ENCODE results near the gene MYNN. TPM values are rescaled to one million over a fixed set of nuclear protein-coding genes. Genes with fewer than 3 reads are reported as not detected.
"Not testable (repeated sequence)": the region's sequence is repeated elsewhere in the genome, so short reads cannot be mapped to it uniquely, and the experiment has no call there.

The MYNN gene
- 10 to 100 TPM; 14.1 to 23.6 (median 20.0) TPM for total RNA-seq
- 10 to 100 TPM; 10.1 to 10.3 TPM for polyA plus RNA-seq
- long read RNA-seq, donor 1, full-length matches to known transcripts = 39 of 89 reads
- long read RNA-seq, donor 1, partial matches to known transcripts = 20 of 89 reads
- long read RNA-seq, donor 1, other reads (novel, unspliced or antisense) = 30 of 89 reads
- long read RNA-seq, donor 2, full-length matches to known transcripts = 9 of 9 reads
- long read RNA-seq, donor 2, partial matches to known transcripts = 0 of 9 reads
- long read RNA-seq, donor 2, other reads (novel, unspliced or antisense) = 0 of 9 reads
- long read RNA-seq, donor 3, full-length matches to known transcripts = 16 of 34 reads
- long read RNA-seq, donor 3, partial matches to known transcripts = 4 of 34 reads
- long read RNA-seq, donor 3, other reads (novel, unspliced or antisense) = 14 of 34 reads

DNA sequence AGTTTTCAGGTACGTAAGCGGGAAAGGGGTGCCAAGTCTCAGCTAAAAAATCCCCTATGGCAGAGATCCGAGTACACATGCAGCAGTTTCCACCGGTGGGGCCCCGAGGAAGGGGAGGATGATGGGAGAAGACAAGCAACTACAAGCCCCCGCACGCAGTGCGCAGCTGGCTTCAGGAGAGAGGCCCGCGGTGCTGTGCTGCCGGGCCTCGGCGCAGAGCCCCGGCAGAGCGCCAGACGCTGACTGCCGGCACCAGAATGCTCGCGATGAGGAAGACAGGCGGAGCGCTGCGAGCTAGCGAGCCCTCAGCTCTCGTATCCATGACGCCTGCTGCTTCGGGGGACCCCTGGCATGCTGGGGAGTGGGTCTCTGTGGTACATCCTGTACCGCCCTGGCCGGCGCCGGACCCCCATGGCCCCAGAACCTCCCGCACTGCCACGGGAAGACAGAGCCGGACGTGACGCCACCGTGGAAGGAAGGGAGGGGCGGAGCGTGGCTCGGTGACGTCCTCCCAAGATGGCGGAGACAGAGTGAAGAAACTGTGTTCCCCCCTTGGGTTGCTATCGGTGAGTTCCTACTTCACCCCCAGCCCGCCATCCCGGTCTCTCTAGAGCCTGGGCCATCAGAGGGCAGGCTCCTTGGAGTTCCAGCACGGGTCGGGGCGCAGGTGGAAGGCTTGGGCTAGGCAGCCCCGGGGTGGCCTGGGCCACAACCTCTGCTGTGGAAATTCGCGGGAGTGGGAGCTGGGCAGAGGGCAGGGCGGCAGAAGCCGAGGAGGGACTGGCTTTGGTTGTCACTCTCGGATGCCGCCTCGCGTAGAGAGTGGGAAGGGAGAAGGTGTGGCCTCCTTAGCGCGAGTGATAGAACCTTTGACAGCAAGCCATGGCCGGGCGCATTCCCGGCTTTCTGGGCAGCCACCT, at the start of gene MYNN:
Gene MYNN (plus strand): TSS at position 500 of the 920 bp plus-strand sequence. CDS start 900 bp downstream, outside the sequence.
- 0 to 1% (median 1%) methylated on average over 59 to 61 of the region's 61 CpGs for WGBS, 3 donors
- Histone ChIP-seq H3K9me3 (no peaks in the 10 kb centered on the region), H3K27ac (peak within 1 kb of the TSS; percentile 91 to 97), H3K36me3 (no peaks in the 10 kb centered on the region), H3K4me1 (ENCODE audit: insufficient read depth) (peaks cover 4% of the 10 kb centered on the region), H3K27me3 (no peaks in the 10 kb centered on the region), H3K4me3 (peak within 1 kb of the TSS; percentile 99)
- peak; percentile 39 for TF ChIP-seq EP300 (IDR thresholded peaks at IDR 0.05)
- TF ChIP-seq CTCF (IDR thresholded peaks at IDR 0.05) = no peak
- TF ChIP-seq POLR2A (IDR thresholded peaks at IDR 0.05) = peak; percentile 100
- intact Hi-C loops (cut with DNase I) = loop anchor here in 1 of 4 donors (10.0 kb wide), 1 partner anchor 582 kb away; the partner anchor contains the start of gene SKIL
- DNase-seq = peak; percentile 92 to 95 (median 94)

GRCh38 chr3:169731857-169732256, 41.3 kb upstream of the MYNN start:
- intact Hi-C loops (cut with DNase I); H3K27me3 ChIP-seq; DNase-seq; H3K9me3 ChIP-seq; H3K4me1 ChIP-seq (ENCODE audit: insufficient read depth); H3K27ac ChIP-seq; H3K4me3 ChIP-seq; H3K36me3 ChIP-seq: not testable (repeated sequence)

DNA sequence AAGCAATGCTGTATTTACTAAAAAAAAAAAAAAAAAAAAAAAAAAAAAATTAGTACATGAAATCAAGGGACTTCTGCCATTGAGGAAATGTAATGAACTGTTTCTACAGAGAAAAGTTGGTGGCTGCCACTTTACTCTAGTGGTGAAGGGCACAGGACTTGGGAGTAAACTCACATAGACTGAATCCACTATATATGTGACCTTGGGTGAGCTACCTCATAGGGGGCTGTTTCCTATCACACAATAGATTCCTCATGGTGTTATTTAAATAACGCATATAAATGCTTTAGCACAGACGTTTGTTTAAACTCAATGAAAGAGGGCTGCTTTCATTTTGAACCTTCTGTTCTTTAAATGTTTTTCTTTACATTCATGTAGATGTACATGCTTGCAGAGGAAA, 34.1 kb upstream of the MYNN start:
- TF ChIP-seq CTCF (IDR thresholded peaks at IDR 0.05) (no peak), POLR2A (IDR thresholded peaks at IDR 0.05) (no peak), EP300 (IDR thresholded peaks at IDR 0.05) (no peak)
- Histone ChIP-seq H3K27ac (no peak overlapping the region), H3K4me3 (no peak overlapping the region), H3K9me3 (no peaks in the 10 kb centered on the region), H3K36me3 (no peaks in the 10 kb centered on the region), H3K27me3 (no peaks in the 10 kb centered on the region), H3K4me1 (ENCODE audit: insufficient read depth) (no peaks in the 10 kb centered on the region)
- intact Hi-C loops (cut with DNase I) = no loop called here
- DNase-seq = no peak
- WGBS, 3 donors = 42 to 50% (median 48%) methylated on average over 2 of the region's 2 CpGs

DNA sequence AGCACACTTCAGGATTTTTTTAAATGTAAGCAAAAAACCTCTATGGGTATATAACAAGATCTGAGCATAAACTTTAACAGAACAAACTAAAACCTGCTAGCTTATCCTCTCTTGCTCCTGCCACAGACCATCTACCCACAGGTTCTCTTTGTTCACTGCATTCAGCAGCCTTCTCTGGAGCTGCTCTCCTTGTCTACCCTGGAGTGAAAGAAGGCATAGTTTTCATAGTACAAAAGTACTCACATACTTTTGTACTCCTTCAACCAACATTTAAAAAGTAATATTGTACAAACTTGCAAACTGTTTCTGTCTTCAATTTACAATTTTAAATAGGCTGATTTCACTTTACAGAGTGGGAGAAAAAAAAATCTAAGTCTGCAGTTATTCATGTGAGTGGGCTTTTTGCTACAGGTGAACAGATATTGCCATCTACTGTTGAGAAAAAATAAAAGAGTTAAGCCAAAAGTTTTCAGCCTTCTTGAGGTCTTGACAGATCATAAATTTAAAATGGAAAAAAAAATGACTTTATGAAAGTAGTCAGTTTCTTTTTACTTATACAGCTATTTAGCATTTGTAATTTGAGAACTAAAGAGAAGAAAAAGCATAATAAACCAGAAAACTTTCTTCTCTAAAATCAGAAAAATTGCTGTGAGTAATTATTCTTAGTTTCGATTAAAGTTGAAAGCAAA, 28.7 kb upstream of the MYNN start:
- Histone ChIP-seq H3K27ac (no peak overlapping the region), H3K9me3 (no peaks in the 10 kb centered on the region), H3K36me3 (no peaks in the 10 kb centered on the region), H3K27me3 (no peaks in the 10 kb centered on the region), H3K4me3 (no peak overlapping the region), H3K4me1 (ENCODE audit: insufficient read depth) (no peaks in the 10 kb centered on the region)
- TF ChIP-seq EP300 (IDR thresholded peaks at IDR 0.05) (no peak), CTCF (IDR thresholded peaks at IDR 0.05) (peak in 2 of 3 donors; percentile 12 to 28)
- 0 to 75% (median 25%) methylated on average over 1 of the region's 1 CpG for WGBS, 3 donors
- no peak for DNase-seq
- intact Hi-C loops (cut with DNase I) = loop anchor here in 2 of 4 donors (5.0 to 10.0 kb wide), 3 partner anchors 80 to 600 kb away; partner anchors contain the start of gene MECOM (in 1 of the 2)
